GM21526 (cell line): ENCODE data around the gene CEP57.

ENCODE experiments used
- ATAC-seq: cut with Tn5 transposase; IDR thresholded peaks from one replicate; pipeline ENCODE4 v1.9.1; 2021; ENCODE audit warnings: moderate library complexity; ENCODE audit not compliant: unreplicated experiment, low FRiP score

CEP57 gene

DNA sequence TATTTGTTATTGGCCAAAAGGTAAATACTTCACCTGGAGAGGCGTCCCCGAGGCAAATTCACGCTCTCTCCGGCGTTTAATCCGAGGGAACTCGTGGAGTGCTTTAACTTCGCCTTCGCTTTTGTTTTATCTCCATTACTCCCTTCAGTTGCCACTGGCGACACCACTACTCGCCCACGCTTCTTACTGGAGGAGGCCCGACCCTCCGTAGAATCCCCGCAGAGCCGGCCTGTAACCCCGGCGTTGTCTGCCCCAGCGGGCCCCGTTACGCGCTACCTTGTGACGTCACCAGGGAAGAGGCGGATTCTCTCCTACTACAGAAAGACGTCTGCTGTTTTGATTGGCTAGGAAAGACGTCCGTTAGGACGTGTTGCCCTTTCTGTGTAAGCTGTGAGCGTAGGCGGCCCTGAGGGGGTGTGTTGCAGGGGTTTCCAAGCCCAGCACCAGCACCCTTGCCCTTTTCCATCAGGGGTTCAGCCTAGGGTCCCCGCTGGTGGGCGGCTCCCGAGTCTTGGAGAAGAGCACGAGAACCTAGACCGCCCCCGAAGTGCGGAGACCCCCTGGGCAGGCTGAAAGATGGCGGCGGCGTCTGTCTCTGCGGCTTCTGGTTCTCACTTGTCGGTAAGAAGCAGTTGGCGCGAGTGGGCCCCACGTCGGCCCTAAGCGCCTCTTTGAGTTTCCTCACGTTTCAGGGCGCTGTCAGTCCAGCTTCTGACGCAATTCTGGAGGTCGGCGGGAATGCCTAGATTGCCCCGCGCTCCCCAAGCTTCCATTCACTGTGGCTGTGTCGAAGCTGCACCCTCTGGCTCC lies at the start of gene CEP57:
Gene CEP57 (plus strand): TSS at position 376 of the 810 bp plus-strand sequence. CDS start 201 bp downstream, at position 577.
- peak; percentile 61 for ATAC-seq

- ATAC-seq: no peak
Observed at GRCh38 chr11:95750101-95750500, 40.2 kb upstream of the CEP57 start.

DNA sequence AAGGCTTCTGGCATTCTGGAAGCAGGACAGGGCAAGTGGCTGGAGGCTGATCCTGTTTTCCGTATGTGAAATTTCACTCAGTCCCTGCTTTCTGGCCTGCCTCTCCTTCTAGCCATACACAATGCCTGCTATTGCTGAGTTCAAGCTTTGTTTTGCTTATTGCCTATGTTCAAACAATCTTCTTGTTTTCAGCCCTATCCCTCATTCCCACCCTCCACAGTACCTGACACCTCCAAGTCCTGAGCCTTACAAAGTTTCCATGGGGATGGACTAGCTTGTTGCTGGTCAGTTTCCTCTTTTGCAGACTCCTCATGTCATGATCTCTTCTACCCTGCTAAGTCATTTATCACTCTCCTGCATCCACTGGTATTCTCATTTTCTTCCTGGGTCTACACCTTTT lies 38.8 kb upstream of the CEP57 start:
- ATAC-seq: no peak

DNA sequence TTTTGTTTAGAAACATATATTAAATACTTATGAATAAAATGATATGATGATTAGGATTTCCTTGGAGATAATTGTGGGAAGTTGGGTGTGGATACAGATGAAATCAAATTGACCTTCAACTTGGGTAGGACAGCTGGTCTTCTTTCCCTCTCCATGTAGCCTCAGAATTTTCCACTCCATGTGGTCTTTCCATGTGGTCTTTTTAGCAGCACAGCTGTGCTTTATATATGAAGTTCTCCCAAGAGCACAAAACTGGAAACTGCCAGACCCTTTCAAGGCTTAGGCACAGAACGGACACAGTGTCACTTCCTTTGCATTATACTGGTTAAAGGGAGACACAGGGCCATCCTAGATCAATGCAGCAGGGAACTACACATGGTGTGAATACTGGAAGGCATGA lies 29.4 kb upstream of the CEP57 start:
- no peak for ATAC-seq

DNA sequence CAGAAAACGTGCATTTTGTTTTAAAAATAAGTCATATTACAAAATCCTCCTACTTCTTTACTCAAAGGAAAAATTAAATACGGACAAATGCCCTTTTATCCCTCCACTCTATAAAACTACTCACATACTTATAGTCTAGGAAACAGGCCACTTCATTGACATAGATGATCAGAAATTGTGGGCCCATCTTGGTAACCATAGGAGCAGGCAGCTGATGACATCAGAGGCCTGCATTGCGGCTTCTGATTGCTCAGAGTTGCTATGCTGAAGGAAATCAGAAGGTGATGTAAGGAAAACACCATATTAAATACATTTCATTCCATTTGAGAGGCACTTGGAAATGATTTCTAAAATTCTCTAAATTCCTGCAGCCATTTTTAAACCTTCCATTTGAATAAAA lies 27.8 kb upstream of the CEP57 start:
- ATAC-seq: no peak

- ATAC-seq: peak; percentile 61
Observed at GRCh38 chr11:95764267-95764898, 25.9 kb upstream of the CEP57 start.

DNA sequence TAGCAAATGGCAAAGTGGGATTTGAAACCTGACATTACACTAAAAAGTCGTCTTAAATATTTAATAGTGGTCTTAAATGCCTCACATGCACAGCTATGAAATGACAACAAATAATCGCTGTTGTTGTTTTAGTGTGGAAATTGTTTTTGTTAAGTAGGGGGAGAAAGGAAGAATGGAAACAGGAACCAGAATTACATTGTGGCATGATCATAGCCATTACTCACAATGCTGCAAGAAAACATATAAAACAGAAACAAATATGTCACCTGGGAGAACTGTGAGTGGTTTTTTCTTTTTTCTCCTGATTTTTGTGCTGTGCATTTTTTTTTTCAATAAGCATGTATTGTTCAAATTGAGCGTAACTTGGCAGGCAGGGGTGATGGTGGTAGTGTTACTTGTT lies 23.6 kb upstream of the CEP57 start:
- ATAC-seq: no peak

GRCh38 chr11:95767498-95767897 lies 22.8 kb upstream of the CEP57 start:
- no peak for ATAC-seq

DNA sequence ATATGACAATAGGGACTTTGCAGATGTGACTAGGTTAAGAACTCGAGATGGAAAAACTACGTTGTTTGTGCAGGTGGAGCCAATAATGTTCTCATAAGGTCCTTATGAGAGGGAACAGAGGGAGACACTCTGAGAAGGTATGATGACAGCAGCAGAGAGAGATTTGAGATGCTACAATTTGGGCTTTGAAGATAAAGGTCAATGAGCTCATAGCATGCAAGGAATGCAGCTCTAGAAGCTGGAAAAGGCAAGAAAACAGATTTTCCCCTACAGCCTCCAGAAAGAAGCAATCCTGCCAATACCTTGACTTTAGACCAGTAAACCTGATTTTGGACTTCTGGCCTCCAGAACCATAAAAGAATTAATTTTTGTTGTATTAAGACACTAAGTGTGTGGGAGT lies 21.8 kb upstream of the CEP57 start:
- no peak for ATAC-seq

GRCh38 chr11:95776859-95777258 lies 13.4 kb upstream of the CEP57 start:
- no peak for ATAC-seq

- peak; percentile 57 for ATAC-seq
Observed at GRCh38 chr11:95778699-95779098, 11.6 kb upstream of the CEP57 start.

DNA sequence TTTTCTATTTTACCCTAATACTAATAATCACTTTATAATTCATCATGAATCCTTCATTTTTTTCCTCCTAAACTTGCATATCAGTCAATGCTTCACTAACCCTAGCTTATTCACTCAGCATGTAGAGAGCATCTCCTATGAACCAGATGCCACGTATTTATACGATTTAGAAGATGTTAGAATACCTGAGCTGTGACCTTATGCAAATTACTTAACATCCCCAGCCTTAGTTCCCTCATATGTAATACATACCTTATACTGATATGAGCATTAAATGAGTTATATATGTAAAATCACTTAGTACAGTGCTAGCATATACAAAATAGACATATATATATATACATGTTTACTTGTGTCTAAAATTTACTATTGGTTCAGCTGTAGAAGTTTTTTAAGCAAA lies 9.8 kb upstream of the CEP57 start:
- no peak for ATAC-seq

- peak; percentile 5 for ATAC-seq
Observed at GRCh38 chr11:95788921-95789505, 1.3 kb upstream of the CEP57 start.

DNA sequence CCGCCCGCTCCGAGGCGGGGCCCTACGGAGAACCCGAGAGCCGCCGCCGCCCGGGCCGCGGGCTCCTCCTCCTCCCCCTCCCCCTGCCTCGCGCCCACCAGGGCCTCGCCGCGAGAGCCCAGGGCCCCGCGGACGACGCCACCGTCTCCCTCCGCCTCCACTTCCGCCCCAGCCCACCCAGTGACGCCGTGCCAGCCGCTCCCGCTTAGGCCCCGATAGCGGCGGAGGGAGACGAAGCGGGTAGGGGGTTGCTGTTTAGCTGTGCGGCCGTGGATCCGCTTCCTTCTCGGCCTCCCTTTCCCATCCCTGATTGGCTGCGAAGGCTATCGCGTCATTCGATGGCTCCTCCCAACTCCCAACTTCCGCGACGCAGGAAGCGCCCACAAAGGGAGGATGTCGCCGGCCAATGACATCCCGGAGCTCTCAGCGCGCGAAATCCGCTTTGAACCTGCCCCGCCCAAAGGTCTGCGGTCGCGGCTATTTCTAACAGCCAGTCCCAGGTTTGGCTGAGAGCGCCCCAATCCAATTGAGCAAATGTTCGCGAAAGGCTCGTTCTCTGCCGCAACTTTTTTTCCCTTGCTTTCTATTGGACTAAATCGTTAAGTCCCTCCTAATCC lies 684 bp upstream of the CEP57 start, which contains the start of gene FAM76B:
Gene FAM76B (minus strand): TSS at position 277 of the 617 bp plus-strand sequence. CDS start 304 bp downstream, outside the sequence.
- peak; percentile 72 for ATAC-seq

DNA sequence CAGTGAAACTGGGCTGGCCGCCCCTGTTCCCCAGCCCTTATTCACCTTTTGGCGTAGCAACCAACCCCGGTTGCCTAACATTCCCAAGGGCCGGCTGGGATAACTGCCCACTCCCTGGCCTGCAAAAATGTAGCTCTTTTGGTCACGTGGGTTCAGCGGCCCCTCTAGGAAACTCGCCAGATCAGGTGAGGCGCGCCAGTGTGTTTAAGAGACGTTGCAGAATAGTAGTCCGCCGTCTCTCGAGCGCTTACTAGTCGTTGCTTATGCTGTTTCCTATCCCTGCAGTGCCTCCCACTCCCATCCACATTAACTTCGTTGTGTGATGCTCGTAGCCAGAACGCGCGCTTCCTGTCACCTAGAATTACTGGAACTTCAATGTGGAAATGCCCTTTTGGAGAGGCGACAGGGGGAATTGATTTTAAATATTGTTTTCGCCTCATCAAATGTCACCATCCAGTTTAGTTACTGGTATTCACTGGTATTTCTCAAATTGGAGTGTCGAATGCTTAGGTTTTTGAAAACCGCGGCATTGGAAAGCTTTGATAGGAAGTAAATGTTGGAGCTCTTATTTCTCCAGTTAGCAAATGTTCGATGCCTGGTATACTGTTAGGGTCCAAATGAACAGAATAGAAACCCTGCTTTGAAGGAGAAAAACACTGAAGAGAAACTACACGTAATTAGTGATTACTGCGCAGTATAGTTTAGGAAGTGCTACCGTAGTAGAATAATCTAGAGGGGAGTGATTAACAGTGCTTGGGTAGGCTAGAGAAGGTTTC lies 823 bp downstream of the CEP57 start:
- peak; percentile 5 for ATAC-seq

- no peak for ATAC-seq
Observed at GRCh38 chr11:95791709-95792033, 1.4 kb downstream of the CEP57 start.

GRCh38 chr11:95792200-95792599 lies 1.9 kb downstream of the CEP57 start:
- no peak for ATAC-seq

- no peak for ATAC-seq
Observed at GRCh38 chr11:95792700-95793099, 2.4 kb downstream of the CEP57 start.

DNA sequence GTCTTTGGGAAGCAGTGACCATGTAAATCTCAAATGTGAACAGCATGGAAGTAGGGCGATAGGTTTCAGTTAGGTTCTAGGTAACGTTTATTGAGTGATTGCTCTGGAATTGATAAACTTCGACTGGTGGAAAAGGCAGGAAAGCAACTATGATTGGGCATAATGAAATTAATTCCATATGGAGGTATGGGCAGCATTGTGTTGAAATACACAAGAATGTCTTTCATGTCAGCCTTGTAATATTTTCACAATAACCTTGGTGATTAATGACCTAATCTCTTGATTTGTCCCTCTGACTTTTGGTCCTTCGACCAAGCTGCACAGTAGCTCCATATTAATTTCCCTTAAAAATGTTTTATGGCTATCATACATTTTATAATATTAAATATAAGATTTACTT lies 2.8 kb downstream of the CEP57 start:
- no peak for ATAC-seq

GRCh38 chr11:95794086-95794485 lies 3.8 kb downstream of the CEP57 start:
- ATAC-seq: no peak
